Cardiac fibroblast (primary cell): Measurements from ENCODE around the gene UPK3A.

Experiments used
- DNase-seq, 2 donors: peaks; one replicate each; pipeline versions ENCODE4 v3.0.0 to v3.0.0-alpha.2; 2010; ENCODE audit warnings: low read depth in 2 of 2
- H3K4me3 ChIP-seq, 2 donors: replicated peaks in 1 of 2; 1 replicate in 1 of 2; 2 replicates in 1 of 2; pipeline ENCODE4 v1.5.1; 2011; ENCODE audit warnings: low read depth in 2 of 2, low read length in 2 of 2, mild to moderate bottlenecking in 2 of 2, moderate library complexity in 1 of 2
- TF ChIP-seq, protein P1 (sequence below): IDR thresholded peaks from one replicate; pipeline ENCODE4 v1.5.1; 2011; ENCODE audit warnings: low read depth, mild to moderate bottlenecking, low read length, inconsistent platforms

The UPK3A gene

DNA sequence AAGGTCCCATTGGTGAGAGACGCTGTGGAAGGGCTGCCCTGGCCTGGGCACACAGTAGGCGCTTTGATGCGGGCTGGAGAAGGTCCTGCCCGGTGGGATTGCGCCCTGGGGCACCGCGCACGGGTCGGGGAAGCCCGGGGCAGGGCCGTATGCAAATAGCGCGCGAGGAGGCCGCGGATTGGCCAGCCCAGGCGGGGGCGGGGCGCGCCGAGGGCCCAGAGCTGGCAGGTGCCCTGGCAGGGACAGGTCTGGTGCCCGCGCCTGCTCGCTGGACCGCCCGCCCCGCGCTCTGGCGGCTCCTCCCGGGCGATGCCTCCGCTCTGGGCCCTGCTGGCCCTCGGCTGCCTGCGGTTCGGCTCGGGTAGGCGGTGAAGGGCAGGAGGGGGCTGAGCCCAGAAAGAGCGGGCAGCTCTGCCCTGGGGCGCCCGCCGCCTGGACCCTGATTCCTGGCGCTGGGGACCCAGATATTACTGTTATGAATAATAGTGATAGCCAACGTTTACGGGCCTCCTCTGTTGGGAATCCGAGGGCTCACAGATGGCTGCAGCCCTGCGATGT, at the start of gene UPK3A:
UPK3A (plus strand) TSS at position 245 of the 558 bp plus-strand sequence; CDS start at position 310, 65 bp downstream.
- DNase-seq: no peak
- TF ChIP-seq, protein P1, sequence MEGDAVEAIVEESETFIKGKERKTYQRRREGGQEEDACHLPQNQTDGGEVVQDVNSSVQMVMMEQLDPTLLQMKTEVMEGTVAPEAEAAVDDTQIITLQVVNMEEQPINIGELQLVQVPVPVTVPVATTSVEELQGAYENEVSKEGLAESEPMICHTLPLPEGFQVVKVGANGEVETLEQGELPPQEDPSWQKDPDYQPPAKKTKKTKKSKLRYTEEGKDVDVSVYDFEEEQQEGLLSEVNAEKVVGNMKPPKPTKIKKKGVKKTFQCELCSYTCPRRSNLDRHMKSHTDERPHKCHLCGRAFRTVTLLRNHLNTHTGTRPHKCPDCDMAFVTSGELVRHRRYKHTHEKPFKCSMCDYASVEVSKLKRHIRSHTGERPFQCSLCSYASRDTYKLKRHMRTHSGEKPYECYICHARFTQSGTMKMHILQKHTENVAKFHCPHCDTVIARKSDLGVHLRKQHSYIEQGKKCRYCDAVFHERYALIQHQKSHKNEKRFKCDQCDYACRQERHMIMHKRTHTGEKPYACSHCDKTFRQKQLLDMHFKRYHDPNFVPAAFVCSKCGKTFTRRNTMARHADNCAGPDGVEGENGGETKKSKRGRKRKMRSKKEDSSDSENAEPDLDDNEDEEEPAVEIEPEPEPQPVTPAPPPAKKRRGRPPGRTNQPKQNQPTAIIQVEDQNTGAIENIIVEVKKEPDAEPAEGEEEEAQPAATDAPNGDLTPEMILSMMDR: no peak
- no peak within 1 kb of the TSS for H3K4me3 ChIP-seq

DNA sequence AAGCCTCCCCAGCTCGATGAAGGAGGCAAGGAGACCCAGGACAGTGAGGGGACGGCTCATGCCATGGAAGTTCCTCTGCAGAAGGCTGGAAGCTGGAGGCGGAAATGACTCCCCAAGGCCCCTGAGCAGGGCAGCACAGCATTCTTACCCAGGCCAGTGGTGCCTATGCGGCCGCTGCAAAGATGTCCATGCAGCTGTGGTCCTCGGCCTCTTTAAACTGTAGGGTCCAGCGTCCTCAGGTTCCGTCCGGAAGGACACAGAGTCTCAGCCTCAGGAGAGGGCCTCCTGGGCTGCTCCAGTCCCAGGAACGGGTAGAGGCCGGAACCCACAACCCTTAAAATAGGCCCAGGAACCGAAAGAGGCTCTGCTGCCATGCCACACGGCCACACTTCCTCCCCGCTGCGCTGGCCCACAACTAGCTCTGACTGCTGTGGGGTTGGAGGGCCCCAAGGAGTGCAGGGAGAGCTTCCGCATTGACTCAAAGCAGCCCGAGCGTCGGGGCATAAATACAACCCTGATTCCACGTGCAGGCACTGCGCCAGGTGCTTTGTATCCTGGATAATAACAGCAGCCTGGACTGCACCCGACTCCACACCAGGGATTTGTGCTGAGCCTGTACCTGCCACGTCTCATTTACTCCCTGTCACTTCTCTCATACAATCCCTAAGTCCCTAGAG, 49.5 kb upstream of the UPK3A start:
- no peak for DNase-seq
- TF ChIP-seq, protein P1: no peak
- no peak overlapping the region for H3K4me3 ChIP-seq

DNA sequence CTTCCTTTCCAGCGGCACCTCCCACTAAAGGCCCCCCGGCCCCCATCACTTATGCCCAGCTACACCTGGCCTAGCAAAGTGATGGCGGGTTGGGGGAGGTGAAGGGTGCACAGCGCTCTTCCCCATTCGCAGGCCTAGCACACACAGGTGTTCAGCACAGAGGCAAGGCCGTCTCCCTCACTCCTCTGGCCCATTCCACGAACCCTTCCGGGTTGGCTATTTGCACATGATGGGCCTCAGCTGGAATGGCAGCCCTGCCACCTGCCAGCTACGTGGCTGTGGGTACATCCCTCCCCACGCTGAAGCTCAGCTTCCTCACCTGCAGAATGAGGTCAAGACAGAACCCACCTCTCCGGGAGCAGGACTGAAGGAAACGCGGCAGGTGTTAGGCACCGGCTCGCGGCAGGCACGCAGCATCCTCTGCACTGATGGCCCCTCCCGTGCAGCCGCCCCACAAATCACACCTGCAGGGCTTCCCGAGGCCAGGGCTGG, 48.9 kb upstream of the UPK3A start:
- DNase-seq: no peak
- TF ChIP-seq, protein P1: no peak
- H3K4me3 ChIP-seq: no peak overlapping the region

DNA sequence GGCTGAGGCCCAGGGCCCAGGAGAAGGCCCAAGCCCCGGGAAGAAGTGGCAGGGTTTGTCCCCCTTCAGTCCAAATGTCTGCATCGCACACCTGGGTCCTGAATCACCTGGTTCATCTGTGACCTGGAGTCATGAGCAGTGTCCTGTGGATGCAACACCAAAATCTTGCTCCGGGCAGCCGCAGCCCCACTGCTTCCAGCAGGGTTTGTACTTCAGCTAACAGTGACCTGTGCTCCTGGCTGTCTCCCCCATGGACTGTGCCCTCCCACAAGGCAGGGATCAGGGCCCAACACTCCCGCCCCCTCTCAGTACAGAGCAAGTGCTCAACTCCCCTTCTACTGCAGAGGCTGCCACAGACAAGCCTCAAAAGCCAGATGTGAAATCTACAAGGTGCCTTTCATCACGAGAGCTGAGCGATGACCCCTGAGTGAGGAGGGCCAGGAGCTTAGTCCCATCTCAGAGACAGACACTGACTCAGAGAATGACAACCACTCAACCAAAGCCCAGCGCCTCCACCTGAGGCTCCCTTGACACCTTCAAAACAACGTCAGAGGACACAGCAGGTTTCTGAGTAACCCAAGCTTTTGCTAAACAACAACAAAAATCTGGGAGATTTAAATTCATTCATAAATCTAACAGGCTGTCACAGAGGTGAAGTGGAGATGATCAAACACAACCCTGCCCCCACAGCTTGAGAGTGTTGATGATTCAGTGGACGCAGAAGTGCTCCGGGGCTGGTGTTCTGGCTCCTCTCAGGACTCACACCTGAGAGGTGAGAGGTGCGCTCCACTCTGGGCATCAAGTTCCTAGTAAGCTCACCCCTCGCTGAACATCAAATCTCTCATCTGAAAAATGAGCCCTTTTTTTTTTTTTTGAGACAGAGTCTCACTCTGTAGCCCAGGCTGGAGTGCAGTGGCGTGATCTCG, 47.4 kb upstream of the UPK3A start:
- TF ChIP-seq, protein P1: no peak
- no peak for DNase-seq
- no peak overlapping the region for H3K4me3 ChIP-seq

DNA sequence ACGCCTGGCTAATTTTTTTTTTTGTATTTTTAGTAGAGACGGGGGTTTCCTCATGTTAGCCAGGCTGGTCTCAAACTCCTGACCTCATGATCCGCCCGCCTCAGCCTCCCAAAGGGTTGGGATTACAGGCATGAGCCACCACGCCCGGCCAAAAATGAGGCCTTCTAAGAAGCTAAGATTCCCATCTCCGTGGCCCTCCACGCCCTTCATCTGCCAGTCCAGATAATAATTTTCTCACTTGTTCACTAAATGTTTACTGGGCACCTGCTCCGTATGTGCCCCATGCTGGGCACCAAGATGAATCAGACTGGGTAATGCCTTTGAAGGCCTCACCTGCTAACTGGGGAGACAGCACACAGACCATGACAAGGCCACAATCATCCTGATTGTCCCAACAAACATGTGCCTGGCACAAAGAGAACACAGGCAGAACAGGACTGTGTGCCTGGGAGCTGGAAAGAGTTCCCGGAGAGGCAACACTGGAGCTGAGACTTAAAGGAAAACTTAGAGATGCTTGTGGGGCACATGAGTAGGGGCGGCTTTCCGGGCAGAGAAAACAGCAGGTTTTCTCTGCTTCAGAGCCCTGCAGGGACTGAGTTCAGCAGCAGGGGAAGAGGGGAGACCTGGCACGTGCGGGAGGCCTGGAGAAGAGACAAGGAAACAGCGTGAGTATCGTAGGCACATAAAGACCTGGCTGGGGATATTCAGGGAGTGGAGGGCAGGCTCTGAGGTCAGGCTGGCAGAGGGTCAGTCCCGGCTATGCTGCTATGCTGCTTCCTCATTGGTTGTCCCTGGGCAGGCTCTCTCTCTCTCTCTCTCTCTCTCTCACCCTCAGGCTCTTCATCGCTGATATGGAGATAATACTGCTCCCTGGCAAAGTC, 46.4 kb upstream of the UPK3A start:
- H3K4me3 ChIP-seq: no peak overlapping the region
- DNase-seq: no peak
- TF ChIP-seq, protein P1: no peak
